GM12873 (cell line): Measurements from ENCODE around the gene MAP2K7.

Source experiments
- CTCF ChIP-seq: IDR thresholded peaks from 2 replicates; pipeline ENCODE4 v1.5.1; 2012; ENCODE audit warnings: low read depth, mild to moderate bottlenecking, moderate library complexity, low read length, control low read depth; ENCODE audit not compliant: insufficient read depth; ENCODE audit errors: missing control alignments

MAP2K7 gene

GRCh38 chr19:7924241-7924640 is 20.6 kb downstream of the MAP2K7 start:
- no peak for TF ChIP-seq CTCF

GRCh38 chr19:7924651-7925170 is 21.0 kb downstream of the MAP2K7 start:
- no peak for TF ChIP-seq CTCF

GRCh38 chr19:7925171-7925851 is 21.6 kb downstream of the MAP2K7 start:
- TF ChIP-seq CTCF = peak; percentile 89

GRCh38 chr19:7926021-7926726 is 22.5 kb downstream of the MAP2K7 start, which contains the start of gene CTXN1:
TSS of gene CTXN1 (minus strand) at chr19:7926135. CDS start at chr19:7925538, 597 bp downstream.
- no peak for TF ChIP-seq CTCF

DNA sequence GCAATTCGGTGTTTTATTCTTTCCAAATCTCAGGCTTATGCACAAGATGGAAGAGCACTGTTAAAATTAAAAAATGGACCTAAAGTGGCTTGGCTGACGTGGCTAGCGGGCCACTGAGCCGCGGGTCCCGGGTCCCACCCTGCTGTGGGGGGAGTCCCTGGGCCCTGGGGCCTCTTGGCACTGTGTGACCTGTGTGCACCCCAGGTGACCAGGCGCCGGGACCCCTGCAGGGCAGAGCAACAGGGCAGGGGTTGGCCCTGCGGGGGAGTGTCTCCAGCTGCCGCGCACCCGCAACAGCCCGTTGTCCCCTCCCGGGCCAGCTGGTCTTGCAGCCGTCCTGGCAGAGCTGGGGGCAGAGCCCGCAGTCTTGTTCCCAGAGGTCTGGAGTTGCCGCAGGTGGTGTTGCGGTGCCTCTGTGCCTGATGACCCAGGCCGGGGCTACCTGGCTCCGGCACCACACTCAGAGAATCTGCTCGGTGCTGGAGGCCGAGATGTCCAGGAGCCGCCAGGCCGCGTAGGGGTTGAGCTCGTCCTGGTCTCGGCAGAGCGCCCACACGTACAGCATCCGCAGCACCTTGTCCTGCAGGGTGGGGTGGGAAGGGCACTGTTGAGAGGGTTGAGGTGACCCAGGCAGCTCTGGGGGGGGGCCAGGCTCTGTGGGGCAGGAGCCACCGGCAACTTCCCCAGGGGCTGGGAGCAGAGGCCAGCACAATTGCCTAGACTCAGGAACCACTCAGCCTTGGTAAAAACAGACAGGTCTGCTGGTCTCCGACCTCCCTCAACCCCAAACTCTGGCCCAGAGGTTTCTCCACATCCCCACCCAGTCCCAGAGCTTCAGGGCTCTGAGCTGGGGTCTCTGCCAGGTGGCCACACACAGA is 23.3 kb downstream of the MAP2K7 start:
- no peak for TF ChIP-seq CTCF

DNA sequence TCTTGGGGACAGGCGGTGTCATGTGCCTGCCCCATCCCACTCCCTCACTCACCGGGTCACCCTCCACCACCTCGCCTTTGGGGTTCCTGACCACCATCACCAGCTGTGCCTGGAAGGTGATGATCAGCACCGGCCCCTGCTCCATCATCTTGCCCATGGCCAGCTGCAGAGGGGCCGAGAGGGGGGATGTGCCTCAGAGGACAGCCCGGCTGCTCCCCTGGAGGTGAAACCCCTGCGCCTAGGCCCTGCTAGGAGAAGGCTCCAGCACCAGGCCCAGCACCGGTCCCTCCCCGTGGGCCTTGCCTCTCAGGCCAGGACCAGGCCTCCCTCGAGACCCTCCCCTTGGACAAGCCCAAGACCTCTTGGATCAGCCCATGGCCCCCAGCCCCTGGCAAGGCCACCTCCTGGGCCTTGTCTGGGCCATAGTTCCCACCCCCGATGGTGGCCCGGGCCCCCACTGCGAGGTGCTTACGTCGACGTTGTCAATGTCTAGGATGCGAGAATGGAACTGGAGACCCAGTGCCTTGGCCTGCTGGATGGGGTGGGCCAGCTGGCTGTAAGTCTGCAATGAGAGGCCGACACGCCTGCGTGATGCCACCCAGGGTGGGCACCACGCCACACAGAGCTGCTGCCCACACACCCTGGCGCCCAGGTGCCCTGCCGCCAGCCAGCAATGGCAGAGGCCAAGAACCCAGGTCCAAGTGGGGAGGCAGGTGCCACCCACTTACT is 24.1 kb downstream of the MAP2K7 start:
- TF ChIP-seq CTCF = no peak
